Measurements from ENCODE around the gene CCDC124.

The CCDC124 gene

DNA sequence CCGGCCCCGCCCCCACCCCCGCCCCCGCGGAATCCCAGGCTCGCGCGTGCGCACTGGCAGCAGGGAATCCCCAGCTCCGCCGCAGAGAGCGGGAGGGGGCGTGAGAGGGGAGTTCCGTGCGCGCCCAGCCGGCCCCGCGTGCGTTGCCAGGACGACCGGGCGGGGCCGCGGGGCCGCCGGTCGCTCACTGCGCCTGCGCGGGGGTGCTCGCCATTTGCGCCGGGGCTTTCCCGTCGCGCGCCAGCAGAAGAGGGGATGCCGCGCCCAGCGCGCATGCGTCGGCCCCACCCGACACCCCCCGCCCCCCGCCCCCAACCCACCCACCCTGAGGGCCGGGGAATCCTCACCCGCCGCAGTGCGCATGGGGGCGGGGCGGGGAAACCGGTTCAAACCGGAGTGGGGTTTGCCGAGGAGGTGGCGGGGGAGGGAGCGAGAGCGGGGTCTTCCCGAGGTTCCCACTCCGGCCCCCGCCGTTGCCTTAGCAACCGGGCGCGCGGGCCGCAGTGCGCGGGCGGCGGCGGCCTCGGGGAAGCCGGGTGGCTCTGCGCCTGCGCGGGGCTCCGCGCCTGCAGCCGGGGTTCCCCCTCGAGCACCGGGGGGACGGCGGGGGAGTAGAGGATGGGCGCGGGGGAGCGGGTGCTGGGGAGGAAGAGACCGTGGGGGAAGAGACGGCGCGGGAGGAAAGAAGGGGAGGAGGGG, 15.1 kb downstream of the CCDC124 start:
- H3K4me3 ChIP-seq (ENCODE audit: low read length), result peak overlapping the region; percentile 67
- peak; percentile 88 for DNase-seq (ENCODE audit: low read depth)
- TF ChIP-seq, protein P1, sequence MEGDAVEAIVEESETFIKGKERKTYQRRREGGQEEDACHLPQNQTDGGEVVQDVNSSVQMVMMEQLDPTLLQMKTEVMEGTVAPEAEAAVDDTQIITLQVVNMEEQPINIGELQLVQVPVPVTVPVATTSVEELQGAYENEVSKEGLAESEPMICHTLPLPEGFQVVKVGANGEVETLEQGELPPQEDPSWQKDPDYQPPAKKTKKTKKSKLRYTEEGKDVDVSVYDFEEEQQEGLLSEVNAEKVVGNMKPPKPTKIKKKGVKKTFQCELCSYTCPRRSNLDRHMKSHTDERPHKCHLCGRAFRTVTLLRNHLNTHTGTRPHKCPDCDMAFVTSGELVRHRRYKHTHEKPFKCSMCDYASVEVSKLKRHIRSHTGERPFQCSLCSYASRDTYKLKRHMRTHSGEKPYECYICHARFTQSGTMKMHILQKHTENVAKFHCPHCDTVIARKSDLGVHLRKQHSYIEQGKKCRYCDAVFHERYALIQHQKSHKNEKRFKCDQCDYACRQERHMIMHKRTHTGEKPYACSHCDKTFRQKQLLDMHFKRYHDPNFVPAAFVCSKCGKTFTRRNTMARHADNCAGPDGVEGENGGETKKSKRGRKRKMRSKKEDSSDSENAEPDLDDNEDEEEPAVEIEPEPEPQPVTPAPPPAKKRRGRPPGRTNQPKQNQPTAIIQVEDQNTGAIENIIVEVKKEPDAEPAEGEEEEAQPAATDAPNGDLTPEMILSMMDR (conservative IDR thresholded peaks at IDR 0.05; ENCODE audit: low read length), result no peak

DNA sequence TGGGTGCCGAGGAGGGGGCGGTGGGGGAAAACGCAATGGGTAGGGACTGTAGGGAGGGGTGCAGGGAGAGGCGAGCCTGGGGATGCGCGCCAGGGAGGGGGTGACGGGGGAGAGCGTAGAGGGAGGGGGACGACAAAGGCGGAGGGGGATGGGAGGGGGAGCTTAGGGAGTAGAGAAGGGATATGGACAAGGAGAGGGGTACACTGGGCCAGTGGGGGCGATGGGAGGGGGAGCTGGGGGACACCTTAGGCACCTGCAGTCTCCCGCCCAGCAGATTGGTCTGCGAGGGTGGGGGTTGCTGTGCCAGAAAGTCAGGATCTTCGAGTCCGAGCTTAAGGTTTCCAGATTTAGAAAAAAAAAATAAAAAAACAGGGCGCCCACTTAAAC, 15.7 kb downstream of the CCDC124 start:
- no peak for DNase-seq (ENCODE audit: low read depth)
- H3K4me3 ChIP-seq (ENCODE audit: low read length), result peak overlapping the region; percentile 61
- TF ChIP-seq, protein P1 (conservative IDR thresholded peaks at IDR 0.05; ENCODE audit: low read length), result no peak

DNA sequence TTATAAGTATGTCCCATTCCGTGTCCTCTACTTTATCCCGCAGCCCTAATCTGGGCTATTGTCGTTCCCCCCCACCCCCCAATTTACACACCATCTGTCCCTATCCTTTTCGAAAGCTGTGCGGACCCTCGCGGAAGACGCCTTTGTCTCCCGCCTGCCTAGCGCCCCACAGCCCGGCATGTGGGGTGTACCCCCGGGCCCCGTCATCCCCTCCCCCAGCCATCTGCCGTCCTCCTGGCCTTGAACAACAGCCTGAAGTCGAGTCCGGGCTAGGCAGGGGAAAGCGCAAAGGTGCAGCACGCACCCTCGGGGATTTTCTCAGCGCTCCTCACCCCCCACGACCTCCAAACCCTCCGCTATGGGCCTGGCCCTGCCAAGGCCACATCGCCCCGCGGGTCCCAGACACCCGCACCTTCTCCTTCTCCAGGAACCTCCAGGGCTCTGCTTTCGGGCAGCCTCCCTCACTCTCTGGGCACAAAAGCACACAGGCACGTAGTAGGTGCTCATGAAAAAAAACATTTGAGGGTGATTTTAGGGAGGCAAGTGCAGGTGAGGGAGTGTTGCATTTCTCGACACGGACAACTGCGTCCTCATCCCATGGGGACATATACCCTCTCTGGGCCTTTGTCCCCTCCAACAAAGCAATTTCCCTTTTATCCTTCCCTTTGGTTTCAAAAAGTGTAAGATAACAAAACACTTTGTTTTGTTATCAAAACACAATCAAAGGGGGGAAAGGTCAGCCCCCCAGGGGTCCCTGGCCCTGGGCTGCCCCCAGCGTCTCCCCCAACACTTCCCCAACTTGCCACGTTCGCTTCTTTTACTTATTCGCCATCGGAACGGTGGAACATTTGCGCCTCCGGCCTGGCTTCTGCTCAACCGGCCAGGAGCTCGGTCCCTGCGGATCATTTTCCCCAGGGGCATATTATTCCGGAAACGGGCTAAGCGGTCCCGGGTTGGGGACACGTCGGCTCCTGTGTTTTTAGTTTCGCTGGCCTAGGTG, 16.4 kb downstream of the CCDC124 start:
- TF ChIP-seq, protein P1 (conservative IDR thresholded peaks at IDR 0.05; ENCODE audit: low read length), result no peak
- DNase-seq (ENCODE audit: low read depth), result no peak
- H3K4me3 ChIP-seq (ENCODE audit: low read length), result no peak overlapping the region; the same call in 1 of the 2 replicates

DNA sequence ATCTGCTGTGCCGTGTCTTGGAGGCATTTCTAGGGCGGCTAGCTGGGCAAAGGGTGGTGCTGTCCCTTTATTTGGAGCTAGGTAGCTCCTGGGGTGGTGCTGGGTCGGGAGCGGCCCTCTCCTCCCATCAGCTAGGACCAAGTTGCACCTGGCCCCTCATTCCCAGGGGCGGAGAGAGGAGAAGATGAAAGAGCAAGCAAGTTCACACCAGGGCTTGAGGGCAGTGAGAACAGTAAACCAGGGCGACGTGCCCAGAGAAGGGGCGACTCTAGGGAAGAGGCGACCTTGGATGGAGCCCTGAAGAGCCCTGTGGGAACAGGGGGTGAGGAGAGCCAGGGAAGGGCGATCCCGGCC, 17.1 kb downstream of the CCDC124 start:
- no peak for DNase-seq (ENCODE audit: low read depth)
- no peak overlapping the region for H3K4me3 ChIP-seq (ENCODE audit: low read length)
- TF ChIP-seq, protein P1 (conservative IDR thresholded peaks at IDR 0.05; ENCODE audit: low read length), result no peak

DNA sequence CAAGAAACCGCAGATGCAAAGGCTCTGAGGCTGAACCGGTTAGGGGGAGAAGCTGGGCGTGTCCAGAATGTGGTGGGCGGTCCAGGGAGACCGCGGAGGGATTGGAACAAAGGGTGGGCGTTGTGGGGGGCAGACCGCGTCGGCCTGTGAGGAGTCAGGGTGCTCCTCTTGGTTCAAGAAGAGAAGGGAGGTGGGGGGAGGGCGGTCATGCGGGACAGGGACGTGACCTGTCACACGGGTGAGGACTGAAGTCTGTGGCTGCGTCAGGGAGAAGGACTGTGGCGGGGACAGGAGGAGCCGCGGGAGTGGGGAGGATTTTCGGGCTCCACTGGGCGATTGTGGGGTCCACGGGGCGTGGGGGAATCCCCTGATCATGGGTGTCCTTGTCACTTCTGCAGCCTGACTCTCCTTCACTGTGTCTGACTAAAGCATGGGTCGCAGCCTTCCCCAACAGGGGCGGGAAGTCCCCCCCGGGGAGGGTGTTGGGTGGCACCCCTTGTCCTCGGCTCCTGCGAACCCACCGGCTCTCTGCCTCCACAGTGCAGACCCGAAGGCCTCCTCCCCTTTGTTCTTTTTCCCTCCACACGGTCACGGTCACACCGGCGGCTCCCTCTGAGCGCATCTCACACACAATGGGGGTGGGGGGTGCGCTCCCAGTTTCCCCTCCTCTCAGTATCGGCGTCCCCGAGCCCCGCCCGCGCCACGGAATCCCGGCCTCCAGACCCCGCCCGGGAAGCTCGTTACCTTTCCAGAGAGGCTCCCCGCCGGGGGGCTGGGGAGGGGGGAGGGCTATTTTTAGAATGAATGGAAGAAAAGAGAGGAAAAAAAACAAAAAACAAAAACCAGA, 17.7 kb downstream of the CCDC124 start:
- TF ChIP-seq, protein P1 (conservative IDR thresholded peaks at IDR 0.05; ENCODE audit: low read length), result no peak
- H3K4me3 ChIP-seq (ENCODE audit: low read length), result no peak overlapping the region
- DNase-seq (ENCODE audit: low read depth), result no peak

DNA sequence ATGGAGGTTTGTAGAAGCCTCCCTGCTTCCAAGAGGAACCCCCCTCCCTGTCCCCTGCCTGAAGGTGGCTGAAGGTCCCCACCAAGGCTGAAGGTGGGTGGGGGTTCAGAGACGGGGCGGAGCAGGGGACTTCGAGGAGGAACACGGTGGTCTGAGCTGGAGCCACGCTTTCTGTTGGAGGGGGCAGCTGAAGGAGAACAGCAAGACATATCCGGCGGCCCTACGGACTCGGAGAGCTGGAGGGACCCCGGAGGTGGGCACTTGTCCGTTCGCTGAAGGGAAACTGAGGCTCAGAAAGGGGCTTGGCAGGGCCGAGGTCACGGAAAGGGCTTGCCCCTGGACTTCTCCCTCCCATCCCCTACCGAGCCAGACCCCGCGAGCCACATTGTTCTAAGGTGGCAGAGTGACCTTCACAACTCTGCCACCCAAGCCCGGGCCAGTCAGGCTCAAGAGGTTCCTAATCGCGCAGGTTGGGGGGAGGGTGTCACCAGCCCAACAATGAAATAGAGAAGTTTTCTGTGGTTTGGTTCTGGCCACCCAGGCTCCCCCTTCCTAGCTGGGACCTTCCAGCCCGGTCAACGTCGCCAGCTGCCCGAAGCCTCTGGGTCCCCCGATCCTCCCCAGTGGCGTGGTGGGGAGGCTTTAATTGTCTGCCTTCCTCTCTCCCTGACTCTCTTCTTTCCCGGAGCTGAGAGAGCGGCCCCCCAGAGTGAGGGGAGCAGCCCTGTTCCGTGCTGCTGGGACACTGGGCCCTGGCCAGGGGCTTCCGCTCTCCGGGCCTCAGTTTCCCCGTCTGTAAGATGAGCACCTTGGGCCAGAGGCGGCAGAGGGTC, 18.6 kb downstream of the CCDC124 start:
- H3K4me3 ChIP-seq (ENCODE audit: low read length), result no peak overlapping the region
- DNase-seq (ENCODE audit: low read depth), result no peak
- TF ChIP-seq, protein P1 (conservative IDR thresholded peaks at IDR 0.05; ENCODE audit: low read length), result no peak

All from AG10803 (cell line).